K562 (cell line): ENCODE results near the gene CSNK1G2. TPM values are rescaled to one million over a fixed set of nuclear protein-coding genes. Genes with fewer than 3 reads are reported as not detected.

Experiments used
- ATF6 ChIP-seq: sonication (generic); formaldehyde crosslinking; IDR thresholded peaks from 2 replicates; pipeline ENCODE4 v1.4.0; 2020; ENCODE audit warnings: mild to moderate bottlenecking, missing genetic modification reagents
- CUX1 ChIP-seq: fragments of 200-800 bp; sonication (Bioruptor generic); IDR thresholded peaks from 2 replicates; pipeline ENCODE4 v1.6.1; 2016; ENCODE audit warnings: missing genetic modification characterization, missing compliant biosample characterization
- ETV1 ChIP-seq: fragments of 450-650 bp; conservative IDR thresholded peaks from 2 replicates; pipeline ENCODE4 v1.6.1; 2016; ENCODE audit warnings: missing genetic modification characterization, control low read depth, low read depth, missing compliant biosample characterization
- GTF2E2 ChIP-seq: fragments of 200-800 bp; sonication (Bioruptor generic); IDR thresholded peaks from 2 replicates; pipeline ENCODE4 v1.6.1; 2016; ENCODE audit warnings: missing genetic modification characterization, missing compliant biosample characterization
- HCFC1 ChIP-seq: IDR thresholded peaks from 2 replicates; pipeline ENCODE4 v1.6.1; 2012; ENCODE audit warnings: low read depth, low read length, improper control_type of control experiment
- IRF9 ChIP-seq: fragments of 450-650 bp; IDR thresholded peaks from 2 replicates; pipeline ENCODE4 v1.6.1; 2016; ENCODE audit warnings: missing biosample characterization, missing genetic modification characterization
- LEF1 ChIP-seq: fragments of 450-650 bp; IDR thresholded peaks from 2 replicates; pipeline ENCODE4 v1.6.1; 2016; ENCODE audit warnings: mild to moderate bottlenecking
- NKRF ChIP-seq: fragments of 450-650 bp; IDR thresholded peaks from 2 replicates; pipeline ENCODE4 v1.6.1; 2016; ENCODE audit warnings: borderline replicate concordance
- RBFOX2 ChIP-seq: fragments of 200-400 bp; formaldehyde crosslinking; IDR thresholded peaks from 2 replicates; pipeline ENCODE4 v1.6.1; 2017; ENCODE audit warnings: low read depth, mild to moderate bottlenecking, low read length, moderate library complexity
- RHOXF2B ChIP-seq: fragments of 250-450 bp; sonication (Bioruptor Pico); conservative IDR thresholded peaks from 2 replicates; pipeline ENCODE4 v1.5.1; 2021
- SAFB ChIP-seq: fragments of 200-400 bp; formaldehyde crosslinking; IDR thresholded peaks from 2 replicates; pipeline ENCODE4 v1.6.1; 2017; ENCODE audit warnings: low read depth, low read length, borderline replicate concordance
- TFAP4 ChIP-seq: sonication (generic); formaldehyde crosslinking; IDR thresholded peaks from 2 replicates; pipeline ENCODE4 v1.8.0; 2022; ENCODE audit warnings: missing genetic modification reagents, mild to moderate bottlenecking, moderate library complexity, borderline replicate concordance
- ZBTB1 ChIP-seq: sonication (generic); formaldehyde crosslinking; IDR thresholded peaks from 2 replicates; pipeline ENCODE4 v1.8.1; 2023; ENCODE audit warnings: missing genetic modification reagents, low read depth, mild to moderate bottlenecking, borderline replicate concordance
- ZNF444 ChIP-seq: fragments of 250-450 bp; sonication (Bioruptor Pico); IDR thresholded peaks from 2 replicates; pipeline ENCODE4 v1.4.0; 2020; ENCODE audit warnings: mild to moderate bottlenecking, moderate library complexity
- ZNF507 ChIP-seq: conservative IDR thresholded peaks from 2 replicates; pipeline ENCODE4 v1.6.1; 2017; ENCODE audit warnings: missing genetic modification characterization, missing compliant biosample characterization
- ZNF583 ChIP-seq: fragments of 250-450 bp; sonication (Bioruptor Pico); IDR thresholded peaks from 2 replicates; pipeline ENCODE4 v1.4.0; 2020
- polyA plus RNA-seq, 8 experiments: library from polyadenylated mRNA; depleted of rRNA in 4 of 8; stranded (reverse) in 5 of 8; unstranded in 3 of 8; fragments of >200 nt; fragmentation: Nextera tagmentation in 2 of 8; fragmentation: Illumina TruSeq in 1 of 8; extraction: Ambion mirVana in 2 of 8; extraction: Trizol in 1 of 8; gene quantifications; 2 replicates each; pipeline versions ENCODE4 v1.2.1 to v1.2.3, GENCODE V29; 2011 to 2014; ENCODE audit warnings: inconsistent platforms in 1 of 8, missing spikeins in 1 of 8
- total RNA-seq, 7 experiments: library from RNA; depleted of rRNA in 6 of 7; stranded (reverse); fragments of >200 nt in 6 of 7; fragmentation: Illumina TruSeq in 2 of 7; extraction: Trizol in 2 of 7; gene quantifications; 2 replicates each; pipeline versions ENCODE4 v1.2.1 to v1.2.3, GENCODE V29; 2011 to 2021; ENCODE audit warnings: low replicate concordance in 1 of 7

Gene CSNK1G2
- total and polyA plus RNA-seq, 9 of the 15 experiments (the other 6 are each of a cell fraction or from before 2014, with no cell fraction given) = 0.48 to 119 (median 49.5) TPM

GRCh38 chr19:1942078-1942933, 1.3 kb downstream of the CSNK1G2 start (continued):
- TF ChIP-seq CUX1 (CRISPR knock-in tag) (no peak), RHOXF2B (no peak), RBFOX2 (peak; percentile 64), ATF6 (CRISPR knock-in tag) (no peak), ZNF444 (CRISPR knock-in tag) (peak; percentile 47; the same call in 1 of the 2 replicates), ZNF507 (tag) (no peak), HCFC1 (peak; percentile 22; the same call in 1 of the 2 replicates), IRF9 (tag) (no peak), ZNF583 (CRISPR knock-in tag) (no peak), ZBTB1 (CRISPR knock-in tag) (no peak), SAFB (no peak), ETV1 (tag) (peak; percentile 88), GTF2E2 (tag) (no peak), NKRF (peak; percentile 84; the same call in 1 of the 2 replicates), LEF1 (no peak), TFAP4 (CRISPR knock-in tag) (peak; percentile 85)
